DND-41 (cell line): ENCODE measurements around the gene TTLL9.

ENCODE experiments used
- ATAC-seq: fragments of 200-7000 bp; cut with Tn5 transposase; 3 replicates; pipeline ENCODE4 v1.9.1; 2021; ENCODE audit warnings: low read depth; ENCODE audit not compliant: insufficient read depth
- DNase-seq: peaks from one replicate; pipeline ENCODE4 v3.0.0-alpha.2; 2020
- H2AFZ ChIP-seq: 2 replicates; pipeline ENCODE4 v1.6.0; 2012; ENCODE audit warnings: low read depth, low read length
- H3K27ac ChIP-seq: 2 replicates; pipeline ENCODE4 v1.5.1; 2012; ENCODE audit warnings: low read length, inconsistent platforms
- H3K27me3 ChIP-seq: fragments of 200-600 bp; sonication (generic); 2 replicates; pipeline ENCODE4 v1.6.0; 2012; ENCODE audit warnings: low read length, mild to moderate bottlenecking, inconsistent platforms; ENCODE audit not compliant: insufficient read depth, poor library complexity
- H3K36me3 ChIP-seq: 2 replicates; pipeline ENCODE4 v1.5.1; 2012; ENCODE audit warnings: low read length, inconsistent platforms; ENCODE audit not compliant: insufficient read depth
- H3K4me1 ChIP-seq: 2 replicates; pipeline ENCODE4 v1.5.1; 2012; ENCODE audit warnings: mild to moderate bottlenecking, low read length; ENCODE audit not compliant: insufficient read depth
- H3K4me2 ChIP-seq: 2 replicates; pipeline ENCODE4 v1.6.0; 2012; ENCODE audit warnings: mild to moderate bottlenecking, moderate library complexity, low read length, inconsistent platforms; ENCODE audit not compliant: insufficient read depth
- H3K4me3 ChIP-seq, 2 experiments: fragments of 200-600 bp in 1 of 2; shearing (Covaris generic) in 1 of 2; 2 replicates each; pipeline ENCODE4 v1.5.1; 2012 to 2016; ENCODE audit warnings: inconsistent platforms in 2 of 2, low read length in 2 of 2, mild to moderate bottlenecking in 2 of 2, low read depth in 1 of 2, moderate library complexity in 1 of 2
- H3K79me2 ChIP-seq: 2 replicates; pipeline ENCODE4 v1.6.0; 2012; ENCODE audit warnings: low read length, inconsistent platforms; ENCODE audit not compliant: insufficient read depth
- H3K9ac ChIP-seq: 2 replicates; pipeline ENCODE4 v1.6.0; 2012; ENCODE audit warnings: low read depth, mild to moderate bottlenecking, inconsistent platforms, low read length, moderate library complexity
- H3K9me3 ChIP-seq: 2 replicates; pipeline ENCODE4 v1.5.1; 2012; ENCODE audit warnings: low read length, moderate library complexity, mild to moderate bottlenecking, inconsistent platforms; ENCODE audit not compliant: insufficient read depth, severe bottlenecking
- H4K20me1 ChIP-seq: 2 replicates; pipeline ENCODE4 v1.6.0; 2012; ENCODE audit warnings: low read length; ENCODE audit not compliant: insufficient read depth
- CTCF ChIP-seq: IDR thresholded peaks from 2 replicates; pipeline ENCODE4 v1.5.1; 2012; ENCODE audit warnings: borderline replicate concordance, low read length, moderate library complexity, mild to moderate bottlenecking; ENCODE audit not compliant: poor library complexity, severe bottlenecking; ENCODE audit errors: extremely low read depth
- EZH2 ChIP-seq: IDR thresholded peaks from 3 replicates; pipeline ENCODE4 v1.6.1; 2012; ENCODE audit warnings: borderline replicate concordance, low read depth, mild to moderate bottlenecking, moderate library complexity, low read length, inconsistent platforms; ENCODE audit not compliant: severe bottlenecking

The TTLL9 gene

GRCh38 chr20:31945785-31946184 is 75.4 kb downstream of the TTLL9 start:
- TF ChIP-seq EZH2 (no peak), CTCF (no peak)
- H3K79me2 ChIP-seq = peaks cover 27% of the 10 kb centered on the region
- peaks cover 33% of the 10 kb centered on the region for H4K20me1 ChIP-seq
- no peaks in the 10 kb centered on the region for H3K27me3 ChIP-seq
- H3K4me1 ChIP-seq = peaks cover 11% of the 10 kb centered on the region
- no peak overlapping the region for H2AFZ ChIP-seq
- H3K36me3 ChIP-seq = peaks cover 68% of the 10 kb centered on the region
- no peak overlapping the region for H3K9ac ChIP-seq
- H3K9me3 ChIP-seq = peaks cover 4% of the 10 kb centered on the region
- no peak overlapping the region for H3K4me2 ChIP-seq
- ATAC-seq (no peak), DNase-seq (no peak)
- no peak overlapping the region for H3K4me3 ChIP-seq
- no peak overlapping the region for H3K27ac ChIP-seq

GRCh38 chr20:31948008-31948407 is 77.6 kb downstream of the TTLL9 start:
- Histone ChIP-seq H3K27ac (no peak overlapping the region), H3K27me3 (no peaks in the 10 kb centered on the region), H4K20me1 (peaks cover 39% of the 10 kb centered on the region), H3K9ac (no peak overlapping the region), H2AFZ (no peak overlapping the region), H3K4me2 (no peak overlapping the region), H3K9me3 (peaks cover 4% of the 10 kb centered on the region), H3K79me2 (peaks cover 37% of the 10 kb centered on the region), H3K36me3 (peaks cover 68% of the 10 kb centered on the region), H3K4me3 (no peak overlapping the region), H3K4me1 (peaks cover 19% of the 10 kb centered on the region)
- ATAC-seq = no peak
- DNase-seq = no peak
- TF ChIP-seq CTCF (no peak), EZH2 (no peak)

- H3K4me1 ChIP-seq = peaks cover 19% of the 10 kb centered on the region
- no peak overlapping the region for H2AFZ ChIP-seq
- no peaks in the 10 kb centered on the region for H3K27me3 ChIP-seq
- H3K36me3 ChIP-seq = peaks cover 54% of the 10 kb centered on the region
- TF ChIP-seq CTCF (no peak), EZH2 (no peak)
- DNase-seq (no peak), ATAC-seq (no peak)
- H3K27ac ChIP-seq = no peak overlapping the region
- peaks cover 35% of the 10 kb centered on the region for H4K20me1 ChIP-seq
- H3K4me2 ChIP-seq = peak overlapping the region; percentile 89
- peak overlapping the region; percentile 80 for H3K9ac ChIP-seq
- peak overlapping the region in 1 of 2 experiments; percentile 89; a peak in 3 of 4 replicates for H3K4me3 ChIP-seq
- H3K9me3 ChIP-seq = peaks cover 4% of the 10 kb centered on the region
- H3K79me2 ChIP-seq = peaks cover 37% of the 10 kb centered on the region
Measured at GRCh38 chr20:31949877-31950646, 79.6 kb downstream of the TTLL9 start.
